CD4-positive, alpha-beta T cell treated with Interleukin-6 at 100 ng/mL for 8 hours (primary cell): ENCODE results near the gene SRRD.
"Not testable (repeated sequence)": the region's sequence is repeated elsewhere in the genome, so short reads cannot be mapped to it uniquely, and the experiment has no call there.

Experiments used
- DNase-seq: peaks from one replicate; pipeline ENCODE4 v3.0.0-alpha.2; 2020; ENCODE audit warnings: mixed read lengths, low spot score

Gene SRRD

GRCh38 chr22:26522592-26522991 is 38.9 kb downstream of the SRRD start:
- no peak for DNase-seq

- no peak for DNase-seq
Measured at GRCh38 chr22:26524870-26525269, 41.2 kb downstream of the SRRD start.

GRCh38 chr22:26525946-26526564 is 42.4 kb downstream of the SRRD start:
- DNase-seq, result no peak

GRCh38 chr22:26527167-26527566 is 43.5 kb downstream of the SRRD start:
- no peak for DNase-seq

- no peak for DNase-seq
Measured at GRCh38 chr22:26527574-26528465, 44.1 kb downstream of the SRRD start.

GRCh38 chr22:26528518-26528917 is 44.8 kb downstream of the SRRD start:
- DNase-seq, result not testable (repeated sequence)

DNA sequence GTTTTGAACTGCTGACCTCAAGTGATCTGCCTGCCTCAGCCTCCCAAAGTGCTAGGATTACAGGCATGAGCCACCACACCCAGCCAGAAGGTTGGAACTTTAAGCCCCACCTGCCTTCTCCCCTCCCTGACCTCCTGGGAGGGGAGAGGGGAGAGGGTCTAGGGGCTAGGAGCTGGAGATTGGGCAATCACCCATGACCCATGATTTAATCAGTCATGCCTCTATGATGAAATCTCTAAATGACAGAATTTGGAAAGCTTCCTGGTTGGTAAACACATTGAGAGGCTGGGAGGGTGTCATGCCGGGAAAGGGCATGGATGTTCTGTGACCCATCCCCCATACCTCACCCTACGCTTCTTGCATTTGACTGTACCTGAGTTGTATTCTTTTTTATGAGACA is 45.7 kb downstream of the SRRD start:
- no peak for DNase-seq

DNA sequence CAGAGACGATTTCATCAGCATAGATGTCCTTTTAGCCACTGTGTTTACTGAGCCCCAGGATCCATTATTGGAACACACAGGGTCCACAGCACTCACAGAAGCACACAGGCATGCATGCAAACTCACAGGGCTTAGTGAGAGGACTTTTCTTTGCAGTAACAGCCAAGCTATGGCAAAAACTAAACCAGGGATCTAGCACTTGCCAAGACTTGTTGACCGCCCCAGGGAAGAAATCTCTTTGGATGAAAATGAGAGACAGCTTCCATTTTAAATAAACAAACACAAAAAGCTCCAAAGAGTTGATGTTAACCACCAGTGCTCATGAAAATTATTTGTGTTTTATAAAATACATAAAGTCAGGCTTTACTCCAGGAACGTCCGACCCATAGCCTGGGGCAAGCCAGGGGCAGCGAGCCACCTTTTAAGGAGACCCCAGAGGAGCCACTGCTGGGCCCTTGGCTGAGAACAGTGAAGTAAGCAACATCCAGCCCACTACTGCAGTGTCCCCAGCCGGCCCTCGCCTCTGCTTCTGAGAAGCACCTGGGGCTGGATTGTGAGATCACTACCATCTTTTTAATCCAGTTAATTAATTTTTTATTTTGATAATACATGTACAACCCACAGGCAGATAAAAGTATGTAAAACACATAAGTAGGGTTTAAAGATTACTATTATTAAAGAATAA is 50.6 kb downstream of the SRRD start:
- no peak for DNase-seq

- no peak for DNase-seq
Measured at GRCh38 chr22:26534874-26535602, 51.4 kb downstream of the SRRD start.

GRCh38 chr22:26535603-26535908 is 51.9 kb downstream of the SRRD start:
- DNase-seq, result no peak

DNA sequence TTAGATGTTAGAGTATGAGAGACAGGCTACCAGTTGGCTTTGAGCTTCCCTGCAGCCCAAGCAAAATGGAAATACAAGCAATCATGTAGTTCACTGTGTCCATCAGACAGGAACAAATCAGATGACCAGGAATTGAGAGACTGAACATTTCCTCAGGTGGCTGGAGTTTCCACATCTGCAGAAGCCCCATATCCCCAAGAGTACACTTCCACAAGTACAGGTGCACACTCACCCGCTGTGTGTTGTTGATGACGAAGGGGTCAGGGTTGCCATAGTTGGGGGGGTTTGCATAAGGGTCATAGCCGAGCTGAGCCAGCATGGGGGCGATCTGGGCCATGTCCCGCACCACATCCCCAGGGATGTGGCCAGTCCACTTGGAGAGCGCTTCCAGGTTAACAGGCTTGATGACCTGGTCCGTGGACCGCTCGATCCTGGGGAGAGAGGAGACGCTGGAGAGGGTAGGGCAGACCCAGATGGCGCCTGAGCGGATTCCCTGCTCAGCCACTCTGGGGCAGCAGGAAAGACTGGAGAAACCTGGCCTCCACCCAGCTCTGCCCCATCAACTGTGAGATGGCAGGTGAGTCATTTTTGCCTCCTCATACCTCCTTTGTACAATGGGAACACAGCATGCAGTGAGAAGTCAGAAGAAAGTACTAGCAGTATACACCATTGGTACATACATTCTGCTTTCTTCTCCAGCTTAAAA is 52.5 kb downstream of the SRRD start:
- DNase-seq, result no peak

GRCh38 chr22:26536762-26537134 is 53.1 kb downstream of the SRRD start:
- no peak for DNase-seq

- no peak for DNase-seq
Measured at GRCh38 chr22:26540119-26540518, 56.4 kb downstream of the SRRD start.

- DNase-seq, result no peak
Measured at GRCh38 chr22:26541167-26541819, 57.6 kb downstream of the SRRD start.

- DNase-seq, result no peak
Measured at GRCh38 chr22:26542831-26543230, 59.2 kb downstream of the SRRD start.
